NK-92 (cell line): ENCODE measurements around the gene CDK14.

Experiments
- DNase-seq: peaks from one replicate; lab custom pipeline; 2025; ENCODE audit not compliant: unreplicated experiment; lab: John Stamatoyannopoulos, UW

CDK14 gene

GRCh38 chr7:91080351-91080750 is 484.2 kb downstream of the CDK14 start:
- DNase-seq, result no peak

GRCh38 chr7:91082038-91082437 is 485.9 kb downstream of the CDK14 start:
- DNase-seq, result no peak

GRCh38 chr7:91082852-91083495 is 486.9 kb downstream of the CDK14 start:
- DNase-seq, result no peak

- DNase-seq, result no peak
Observed at GRCh38 chr7:91083855-91084644, 487.9 kb downstream of the CDK14 start.

- no peak for DNase-seq
Observed at GRCh38 chr7:91085175-91085574, 489.1 kb downstream of the CDK14 start.

GRCh38 chr7:91086200-91086599 is 490.1 kb downstream of the CDK14 start:
- no peak for DNase-seq

- no peak for DNase-seq
Observed at GRCh38 chr7:91088156-91088555, 492.0 kb downstream of the CDK14 start.

GRCh38 chr7:91088691-91089090 is 492.6 kb downstream of the CDK14 start:
- DNase-seq, result no peak

GRCh38 chr7:91089382-91089963 is 493.4 kb downstream of the CDK14 start:
- no peak for DNase-seq

- no peak for DNase-seq
Observed at GRCh38 chr7:91090684-91091083, 494.6 kb downstream of the CDK14 start.

- DNase-seq, result no peak
Observed at GRCh38 chr7:91091631-91092030, 495.5 kb downstream of the CDK14 start.

GRCh38 chr7:91093181-91093580 is 497.1 kb downstream of the CDK14 start:
- no peak for DNase-seq

- DNase-seq, result no peak
Observed at GRCh38 chr7:91098566-91098965, 502.4 kb downstream of the CDK14 start.

- DNase-seq, result no peak
Observed at GRCh38 chr7:91103363-91103762, 507.2 kb downstream of the CDK14 start.

GRCh38 chr7:91107460-91107859 is 511.3 kb downstream of the CDK14 start:
- no peak for DNase-seq

- DNase-seq, result no peak
Observed at GRCh38 chr7:91109200-91109599, 513.1 kb downstream of the CDK14 start.

- no peak for DNase-seq
Observed at GRCh38 chr7:91112902-91113341, 516.8 kb downstream of the CDK14 start.

GRCh38 chr7:91114232-91114631 is 518.1 kb downstream of the CDK14 start:
- DNase-seq, result no peak

GRCh38 chr7:91126762-91127161 is 530.6 kb downstream of the CDK14 start:
- no peak for DNase-seq

- DNase-seq, result no peak
Observed at GRCh38 chr7:91127325-91127724, 531.2 kb downstream of the CDK14 start.

GRCh38 chr7:91127959-91128358 is 531.8 kb downstream of the CDK14 start:
- DNase-seq, result no peak

- DNase-seq, result no peak
Observed at GRCh38 chr7:91128683-91129348, 532.7 kb downstream of the CDK14 start.
